K562 (cell line): Measurements from ENCODE around the gene THSD8. TPM values are rescaled to one million over a fixed set of nuclear protein-coding genes. Genes with fewer than 3 reads are reported as not detected.

Experiments used
- ARID1B ChIP-seq: fragments of 450-650 bp; IDR thresholded peaks from 2 replicates; pipeline ENCODE4 v1.6.1; 2016; ENCODE audit warnings: antibody characterized with exemption, mild to moderate bottlenecking, inconsistent platforms
- CBFA2T3 ChIP-seq: fragments of 450-650 bp; IDR thresholded peaks from 2 replicates; pipeline ENCODE4 v1.6.1; 2017
- CREBBP ChIP-seq: IDR thresholded peaks from one replicate; pipeline ENCODE4 v1.6.1; 2012; ENCODE audit warnings: low read depth, mild to moderate bottlenecking, control low read depth, inconsistent platforms, low read length
- ESRRA ChIP-seq: fragments of 450-650 bp; IDR thresholded peaks from 2 replicates; pipeline ENCODE4 v1.6.1; 2014; ENCODE audit warnings: low read depth, mild to moderate bottlenecking, moderate library complexity, borderline replicate concordance
- ETV5 ChIP-seq: sonication (generic); formaldehyde crosslinking; IDR thresholded peaks from 2 replicates; pipeline ENCODE4 v1.4.0; 2020; ENCODE audit warnings: low read depth, mild to moderate bottlenecking, missing genetic modification reagents
- FOSL1 ChIP-seq: fragments of 200-800 bp; sonication (Bioruptor generic); conservative IDR thresholded peaks from 2 replicates; pipeline ENCODE4 v1.6.1; 2016; ENCODE audit warnings: missing genetic modification characterization, missing compliant biosample characterization
- FOXM1 ChIP-seq, 2 experiments: fragments of 450-650 bp in 1 of 2; sonication (generic) in 1 of 2; formaldehyde crosslinking in 1 of 2; IDR thresholded peaks; 2 replicates each; pipeline versions ENCODE4 v1.6.1 to v1.9.0; 2017 to 2022; ENCODE audit warnings: low read depth in 2 of 2, mild to moderate bottlenecking in 2 of 2, missing genetic modification reagents in 1 of 2, moderate library complexity in 1 of 2
- GTF2E2 ChIP-seq: fragments of 200-800 bp; sonication (Bioruptor generic); IDR thresholded peaks from 2 replicates; pipeline ENCODE4 v1.6.1; 2016; ENCODE audit warnings: missing genetic modification characterization, missing compliant biosample characterization
- HCFC1 ChIP-seq: IDR thresholded peaks from 2 replicates; pipeline ENCODE4 v1.6.1; 2012; ENCODE audit warnings: low read depth, low read length, improper control_type of control experiment
- HSF4 ChIP-seq: fragments of 250-450 bp; sonication (Bioruptor Pico); IDR thresholded peaks from 2 replicates; pipeline ENCODE4 v2.1.2; 2022; ENCODE audit warnings: mild to moderate bottlenecking, moderate library complexity, borderline replicate concordance
- MAZ ChIP-seq, 2 experiments: fragments of 450-650 bp in 1 of 2; sonication (generic) in 1 of 2; formaldehyde crosslinking; IDR thresholded peaks in 1 of 2; conservative IDR thresholded peaks in 1 of 2; 2 replicates each; pipeline versions ENCODE4 v1.4.0 to v1.5.0; 2020; ENCODE audit warnings: mild to moderate bottlenecking in 1 of 2, missing genetic modification reagents in 1 of 2
- NR2C2 ChIP-seq, 2 experiments: fragments of 200-800 bp in 1 of 2; sonication (Bioruptor generic) in 1 of 2; sonication (generic) in 1 of 2; formaldehyde crosslinking in 1 of 2; IDR thresholded peaks; 2 replicates each; pipeline versions ENCODE4 v1.6.1 to v1.8.0; 2016 to 2022; ENCODE audit warnings: mild to moderate bottlenecking in 1 of 2, missing compliant biosample characterization in 1 of 2, missing genetic modification characterization in 1 of 2, missing genetic modification reagents in 1 of 2
- PML ChIP-seq: IDR thresholded peaks from 2 replicates; pipeline ENCODE4 v1.6.1; 2012; ENCODE audit warnings: low read length, inconsistent platforms
- RBM15 ChIP-seq: fragments of 200-400 bp; formaldehyde crosslinking; IDR thresholded peaks from 2 replicates; pipeline ENCODE4 v1.6.1; 2018; ENCODE audit warnings: mild to moderate bottlenecking, low read length, moderate library complexity; ENCODE audit not compliant: insufficient read depth
- RBM34 ChIP-seq: fragments of 200-400 bp; formaldehyde crosslinking; IDR thresholded peaks from 2 replicates; pipeline ENCODE4 v1.6.1; 2018; ENCODE audit warnings: low read length, borderline replicate concordance; ENCODE audit not compliant: insufficient read depth
- SP2 ChIP-seq: IDR thresholded peaks from 2 replicates; pipeline ENCODE4 v1.6.1; 2011; ENCODE audit warnings: mild to moderate bottlenecking, low read depth, low read length, moderate library complexity; ENCODE audit not compliant: poor library complexity, severe bottlenecking; ENCODE audit errors: extremely low read depth
- TAF1 ChIP-seq: IDR thresholded peaks from 2 replicates; pipeline ENCODE4 v1.6.1; 2011; ENCODE audit warnings: mild to moderate bottlenecking, low read length, moderate library complexity; ENCODE audit not compliant: insufficient read depth, control insufficient read depth, severe bottlenecking; ENCODE audit errors: extremely low read depth
- TCF7 ChIP-seq: sonication (generic); IDR thresholded peaks from 2 replicates; pipeline ENCODE4 v1.6.1; 2016; ENCODE audit warnings: antibody characterized with exemption, borderline replicate concordance
- TEAD4 ChIP-seq, 2 experiments: sonication (generic) in 1 of 2; formaldehyde crosslinking in 1 of 2; IDR thresholded peaks; 2 replicates each; pipeline versions ENCODE4 v1.6.1 to v1.8.0; 2012 to 2022; ENCODE audit warnings: borderline replicate concordance in 1 of 2, inconsistent platforms in 1 of 2, low read length in 1 of 2, mild to moderate bottlenecking in 1 of 2, missing genetic modification reagents in 1 of 2
- ZBTB43 ChIP-seq: sonication (generic); formaldehyde crosslinking; IDR thresholded peaks from 2 replicates; pipeline ENCODE4 v1.8.0; 2023; ENCODE audit warnings: mild to moderate bottlenecking, missing genetic modification reagents
- ZEB2 ChIP-seq: fragments of 450-650 bp; IDR thresholded peaks from 2 replicates; pipeline ENCODE4 v1.6.1; 2016
- ZNF12 ChIP-seq: sonication (generic); formaldehyde crosslinking; IDR thresholded peaks from 2 replicates; pipeline ENCODE4 v1.4.0; 2020; ENCODE audit warnings: mild to moderate bottlenecking, missing genetic modification reagents
- ZNF263 ChIP-seq: sonication (generic); formaldehyde crosslinking; IDR thresholded peaks from 2 replicates; pipeline ENCODE4 v1.8.0; 2022; ENCODE audit warnings: mild to moderate bottlenecking, missing genetic modification reagents, borderline replicate concordance
- ZNF274 ChIP-seq: IDR thresholded peaks from 2 replicates; pipeline ENCODE4 v1.6.1; 2011; ENCODE audit warnings: low read depth, mild to moderate bottlenecking, low read length, moderate library complexity, borderline replicate concordance
- ZNF717 ChIP-seq: fragments of 250-450 bp; sonication (Bioruptor Pico); IDR thresholded peaks from 2 replicates; pipeline ENCODE4 v1.5.0; 2021
- polyA plus RNA-seq, 8 experiments: library from polyadenylated mRNA; depleted of rRNA in 4 of 8; stranded (reverse) in 5 of 8; unstranded in 3 of 8; fragments of >200 nt; fragmentation: Nextera tagmentation in 2 of 8; fragmentation: Illumina TruSeq in 1 of 8; extraction: Ambion mirVana in 2 of 8; extraction: Trizol in 1 of 8; gene quantifications; 2 replicates each; pipeline versions ENCODE4 v1.2.1 to v1.2.3, GENCODE V29; 2011 to 2014; ENCODE audit warnings: inconsistent platforms in 1 of 8, missing spikeins in 1 of 8
- total RNA-seq, 7 experiments: library from RNA; depleted of rRNA in 6 of 7; stranded (reverse); fragments of >200 nt in 6 of 7; fragmentation: Illumina TruSeq in 2 of 7; extraction: Trizol in 2 of 7; gene quantifications; 2 replicates each; pipeline versions ENCODE4 v1.2.1 to v1.2.3, GENCODE V29; 2011 to 2021; ENCODE audit warnings: low replicate concordance in 1 of 7

The THSD8 gene
- total and polyA plus RNA-seq, 9 of the 15 experiments (the other 6 are each of a cell fraction or from before 2014, with no cell fraction given) = 8.4 to 42.4 (median 19.9) TPM; not detected in 2

- peak; percentile 80; the same call in 1 of the 2 replicates for TF ChIP-seq RBM34
- no peak for TF ChIP-seq FOXM1 (IDR thresholded peaks at IDR 0.05; ENCODE audit: low read depth)
- peak; percentile 78; the same call in 1 of the 2 replicates for TF ChIP-seq FOXM1 (CRISPR knock-in tag; IDR thresholded peaks at IDR 0.05; ENCODE audit: low read depth)
- TF ChIP-seq CREBBP = no peak
- peak; percentile 34; the same call in 1 of the 2 replicates for TF ChIP-seq ZNF12
- peak; percentile 56 for TF ChIP-seq HCFC1
- TF ChIP-seq ZBTB43 = no peak; the same call in 1 of the 2 replicates
- TF ChIP-seq TAF1 = peak; percentile 99
- TF ChIP-seq TEAD4 (IDR thresholded peaks at IDR 0.05; ENCODE audit: low read length) = no peak; the same call in 1 of the 2 replicates
- no peak for TF ChIP-seq TEAD4 (CRISPR knock-in tag; IDR thresholded peaks at IDR 0.05; ENCODE audit: borderline replicate concordance)
- peak; percentile 90 for TF ChIP-seq ETV5 (CRISPR knock-in tag)
- peak; percentile 19; the same call in 1 of the 2 replicates for TF ChIP-seq CBFA2T3
- peak; percentile 97 for TF ChIP-seq GTF2E2 (tag)
- TF ChIP-seq TCF7 = peak; percentile 45; the same call in 1 of the 2 replicates
- TF ChIP-seq ESRRA = peak; percentile 68; the same call in 1 of the 2 replicates
- peak; percentile 16; the same call in 1 of the 2 replicates for TF ChIP-seq ZNF274
- TF ChIP-seq ZEB2 = 0 out of 2 replicates have a peak, but pooled peaks have one; percentile 26
- TF ChIP-seq MAZ (CRISPR knock-in tag; conservative IDR thresholded peaks at IDR 0.05 in 1 of 2, IDR thresholded peaks at IDR 0.05 in 1 of 2) = peak; percentile 95 to 99
- no peak for TF ChIP-seq ZNF717 (CRISPR knock-in tag)
- TF ChIP-seq NR2C2 (CRISPR knock-in tag; IDR thresholded peaks at IDR 0.05) = peak; percentile 73
- no peak for TF ChIP-seq NR2C2 (tag; IDR thresholded peaks at IDR 0.05)
- TF ChIP-seq HSF4 (CRISPR knock-in tag) = no peak
- 0 out of 2 replicates have a peak, but pooled peaks have one; percentile 82 for TF ChIP-seq RBM15
- TF ChIP-seq FOSL1 (tag) = 0 out of 2 replicates have a peak, but pooled peaks have one; percentile 53
- TF ChIP-seq ARID1B = peak; percentile 47
- TF ChIP-seq SP2 = no peak
- TF ChIP-seq ZNF263 (CRISPR knock-in tag) = peak; percentile 71; the same call in 1 of the 2 replicates
- TF ChIP-seq PML = peak; percentile 97
Measured at GRCh38 chr19:12791345-12792050, 10.4 kb upstream of the THSD8 start, which contains the start of gene JUNB (continued).
